Measurements from ENCODE around the gene FBF1. TPM values are rescaled to one million over a fixed set of nuclear protein-coding genes. Genes with fewer than 3 reads are reported as not detected.

The FBF1 gene
- total and polyA plus RNA-seq, 9 of the 15 experiments (the other 6 are each of a cell fraction or from before 2014, with no cell fraction given): 0.46 to 14.9 (median 7.5) TPM

GRCh38 chr17:75878174-75878998, 62.5 kb downstream of the FBF1 start, which contains the start of gene TRIM47 (continued):
- TF ChIP-seq PHF20 (IDR thresholded peaks at IDR 0.05; ENCODE audit: partially characterized antibody) (no peak), MCM5 (IDR thresholded peaks at IDR 0.05; ENCODE audit: low read depth) (no peak), ZC3H11A (IDR thresholded peaks at IDR 0.05; ENCODE audit: low read depth, low read length) (no peak), RB1 (IDR thresholded peaks at IDR 0.05; ENCODE audit: low read depth) (peak; percentile 30; the same call in 1 of the 2 replicates), DMBX1 (CRISPR knock-in tag; IDR thresholded peaks at IDR 0.05; ENCODE audit: borderline replicate concordance) (no peak), ZBTB5 (IDR thresholded peaks at IDR 0.05) (no peak), ZBTB17 (CRISPR knock-in tag; IDR thresholded peaks at IDR 0.05) (no peak), ZKSCAN3 (CRISPR knock-in tag; IDR thresholded peaks at IDR 0.05) (no peak), ZBTB7A (IDR thresholded peaks at IDR 0.05; ENCODE audit: borderline replicate concordance, control insufficient read depth, low read depth, low read length) (peak; percentile 62; the same call in 1 of the 2 replicates), HINFP (tag; conservative IDR thresholded peaks at IDR 0.05; ENCODE audit: low read depth) (no peak), TRIM28 (IDR thresholded peaks at IDR 0.05) (no peak), SETDB1 (IDR thresholded peaks at IDR 0.05; ENCODE audit: low read length) (no peak), C11orf30 (IDR thresholded peaks at IDR 0.05; ENCODE audit: low read depth) (no peak; the same call in 1 of the 2 replicates), HMGXB4 (CRISPR knock-in tag; IDR thresholded peaks at IDR 0.05) (no peak), ZNF23 (CRISPR knock-in tag; IDR thresholded peaks at IDR 0.05) (no peak), NR2C1 (IDR thresholded peaks at IDR 0.05) (no peak), NR2C1 (tag; IDR thresholded peaks at IDR 0.05) (no peak)
- TF ChIP-seq, protein P1, sequence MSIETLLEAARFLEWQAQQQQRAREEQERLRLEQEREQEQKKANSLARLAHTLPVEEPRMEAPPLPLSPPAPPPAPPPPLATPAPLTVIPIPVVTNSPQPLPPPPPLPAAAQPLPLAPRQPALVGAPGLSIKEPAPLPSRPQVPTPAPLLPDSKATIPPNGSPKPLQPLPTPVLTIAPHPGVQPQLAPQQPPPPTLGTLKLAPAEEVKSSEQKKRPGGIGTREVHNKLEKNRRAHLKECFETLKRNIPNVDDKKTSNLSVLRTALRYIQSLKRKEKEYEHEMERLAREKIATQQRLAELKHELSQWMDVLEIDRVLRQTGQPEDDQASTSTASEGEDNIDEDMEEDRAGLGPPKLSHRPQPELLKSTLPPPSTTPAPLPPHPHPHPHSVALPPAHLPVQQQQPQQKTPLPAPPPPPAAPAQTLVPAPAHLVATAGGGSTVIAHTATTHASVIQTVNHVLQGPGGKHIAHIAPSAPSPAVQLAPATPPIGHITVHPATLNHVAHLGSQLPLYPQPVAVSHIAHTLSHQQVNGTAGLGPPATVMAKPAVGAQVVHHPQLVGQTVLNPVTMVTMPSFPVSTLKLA (conservative IDR thresholded peaks at IDR 0.05): no peak
